ENCODE data around the gene PLEKHF1. TPM values are rescaled to one million over a fixed set of nuclear protein-coding genes. Genes with fewer than 3 reads are reported as not detected.

PLEKHF1 gene
- total and polyA plus RNA-seq, 2 of the 8 experiments (the other 6 are each of a cell fraction or from before 2014, with no cell fraction given), result 11.1 to 18.4 TPM

DNA sequence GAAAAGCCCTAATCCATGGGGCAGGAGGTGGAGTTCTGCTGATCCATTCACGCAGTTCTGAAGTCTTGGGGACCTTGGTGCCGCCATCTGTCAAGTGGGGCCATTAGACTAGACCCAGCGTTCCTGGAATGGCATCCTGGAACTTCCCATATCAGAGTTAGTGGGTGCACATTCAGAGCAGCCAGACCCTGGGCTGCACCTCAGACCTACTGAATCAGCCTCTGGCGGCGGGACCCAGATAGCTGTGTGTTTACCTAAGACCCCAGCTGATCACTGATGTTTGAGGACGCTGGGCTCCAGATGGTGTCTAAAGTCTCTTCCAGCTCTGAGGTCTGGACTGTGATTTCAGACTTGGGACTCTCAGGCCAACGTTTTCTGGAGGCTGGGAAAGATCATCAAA lies 46.4 kb upstream of the PLEKHF1 start:
- no peaks in the 10 kb centered on the region for H3K23me2 ChIP-seq (ENCODE audit: low read depth, low read length)
- no peak overlapping the region for H4K91ac ChIP-seq (replicated peaks; ENCODE audit: insufficient read length, low read length)
- H2AFZ ChIP-seq (ENCODE audit: low read length), result no peak overlapping the region
- no peak overlapping the region for H3K4ac ChIP-seq (replicated peaks; ENCODE audit: insufficient read length, low read depth, low read length)
- TF ChIP-seq CBX5 (IDR thresholded peaks at IDR 0.05; ENCODE audit: low read depth, low read length), result no peak
- ChIA-PET CTCF (ENCODE audit: partially characterized antibody) (interaction anchor here (0.9 to 12.2 kb wide), 9 partner anchors 8 to 97 kb away, joined by 3 to 109 read pairs (median 5); partner anchors contain the start of genes PLEKHF1 and POP4), POLR2A (ENCODE audit: partially characterized antibody) (interaction anchor here (0.8 to 2.6 kb wide), 3 partner anchors 8 to 12 kb away, joined by 3 to 12 read pairs (median 3); partner anchors contain the start of gene POP4)
- H3K23ac ChIP-seq (ENCODE audit: insufficient read length), result no peak overlapping the region
- H3K9me3 ChIP-seq (ENCODE audit: insufficient read depth in 2 of 2, low read depth in 1 of 2, low read length in 1 of 2), result no peaks in the 10 kb centered on the region
- H2BK20ac ChIP-seq (ENCODE audit: low read length), result no peak overlapping the region
- H4K5ac ChIP-seq (ENCODE audit: insufficient read length, low read depth, low read length), result no peak overlapping the region
- no peaks in the 10 kb centered on the region for H3K79me2 ChIP-seq (ENCODE audit: control insufficient read depth in 1 of 2, insufficient read depth in 2 of 2, low read length in 2 of 2)
- DNase-seq (ENCODE audit: low read depth in 1 of 2, low spot score in 2 of 2), result no peak
- no peak for FAIRE-seq
- H2BK120ac ChIP-seq (replicated peaks; ENCODE audit: low read depth, low read length), result no peak overlapping the region
- no peak overlapping the region for H4K8ac ChIP-seq (ENCODE audit: extremely low read depth, insufficient read depth, low read length)
- H3K4me1 ChIP-seq (replicated peaks in 1 of 4; ENCODE audit: control insufficient read depth in 3 of 4, insufficient read depth in 4 of 4, low read length in 3 of 4), result peaks cover 0 to 2% (median 0%) of the 10 kb centered on the region in 4 experiments; a peak in 1 of 7 replicates
- peaks cover 0 to 9% (median 3%) of the 10 kb centered on the region in 4 experiments; a peak in 5 of 8 replicates for H3K36me3 ChIP-seq (ENCODE audit: control insufficient read depth in 2 of 4, insufficient read depth in 4 of 4, low read length in 3 of 4)
- H3K4me3 ChIP-seq (ENCODE audit: extremely low read depth in 1 of 4, insufficient read depth in 2 of 4, low read depth in 3 of 4, low read length in 4 of 4), result no peak overlapping the region
- H3K18ac ChIP-seq (ENCODE audit: extremely low read depth, low read length), result no peak overlapping the region
- H3K9ac ChIP-seq (replicated peaks in 1 of 4; ENCODE audit: extremely low read depth in 1 of 4, low read depth in 3 of 4, low read length in 3 of 4), result no peak overlapping the region
- H2BK5ac ChIP-seq (ENCODE audit: low read depth, low read length), result no peak overlapping the region
- peaks cover 0 to 2% (median 0%) of the 10 kb centered on the region in 4 experiments; a peak in 2 of 7 replicates for H3K27me3 ChIP-seq (replicated peaks in 1 of 4; ENCODE audit: control insufficient read depth in 3 of 4, extremely low read depth in 1 of 4, insufficient read depth in 3 of 4, low read length in 3 of 4)
- H4K20me1 ChIP-seq (replicated peaks in 1 of 2; ENCODE audit: control insufficient read depth in 1 of 2, insufficient read depth in 2 of 2, low read length in 2 of 2), result no peaks in the 10 kb centered on the region
- H3K27ac ChIP-seq (ENCODE audit: low read depth, low read length), result no peak overlapping the region
- no peak overlapping the region for H2BK15ac ChIP-seq (ENCODE audit: low read length)
- H3K4me2 ChIP-seq (ENCODE audit: insufficient read depth in 1 of 2, low read depth in 2 of 2, low read length in 2 of 2), result no peak overlapping the region
- no peak overlapping the region for H3K56ac ChIP-seq (replicated peaks; ENCODE audit: insufficient read length, low read depth, low read length)
- no peak overlapping the region for H2AK5ac ChIP-seq (ENCODE audit: low read depth, low read length)
- WGBS, 2 experiments (ENCODE audit: extremely low coverage in 1 of 2, insufficient coverage in 1 of 2, insufficient read length in 1 of 2, insufficient replicate concordance in 2 of 2, low coverage in 1 of 2, low lambda C conversion rate in 2 of 2, missing lambda C conversion rate in 1 of 2), result 82% methylated on average over 7 of the region's 7 CpGs; no CpG with 5 or more reads in 1 of the 2 experiments
- H3K79me1 ChIP-seq (ENCODE audit: low read depth, low read length), result no peaks in the 10 kb centered on the region
- H2BK12ac ChIP-seq (ENCODE audit: low read depth, low read length), result no peak overlapping the region
- no peak overlapping the region for H3K14ac ChIP-seq (ENCODE audit: insufficient read length)

All from H1 (cell line).